SK-N-SH treated with all-trans-retinoic acid at 6 μM for 48 hours (cell line): ENCODE results near the gene C2CD4C.

Experiments
- ARNTL ChIP-seq: fragments of 450-650 bp; formaldehyde crosslinking; IDR thresholded peaks from 2 replicates; pipeline ENCODE4 v1.5.0; 2020; ENCODE audit warnings: low read depth, mild to moderate bottlenecking, moderate library complexity, borderline replicate concordance
- CREB5 ChIP-seq: fragments of 250-450 bp; sonication (Bioruptor Pico); IDR thresholded peaks from 2 replicates; pipeline ENCODE4 v1.5.1; 2020; ENCODE audit warnings: low read depth, mild to moderate bottlenecking, moderate library complexity
- ESRRG ChIP-seq: fragments of 250-450 bp; sonication (Bioruptor Pico); IDR thresholded peaks from 2 replicates; pipeline ENCODE4 v1.6.1; 2021; ENCODE audit warnings: mild to moderate bottlenecking
- OSR1 ChIP-seq: fragments of 250-450 bp; sonication (Bioruptor Pico); IDR thresholded peaks from 2 replicates; pipeline ENCODE4 v1.8.0; 2022; ENCODE audit warnings: moderate library complexity, mild to moderate bottlenecking, inconsistent platforms
- POU6F1 ChIP-seq: fragments of 250-450 bp; sonication (Bioruptor Pico); IDR thresholded peaks from 2 replicates; pipeline ENCODE4 v1.8.0; 2021; ENCODE audit warnings: low read depth, mild to moderate bottlenecking, moderate library complexity, borderline replicate concordance
- RARB ChIP-seq: fragments of 250-450 bp; sonication (Bioruptor Pico); IDR thresholded peaks from 2 replicates; pipeline ENCODE4 v1.8.0; 2021; ENCODE audit warnings: mild to moderate bottlenecking, moderate library complexity
- TSHZ2 ChIP-seq: fragments of 250-450 bp; sonication (Bioruptor Pico); IDR thresholded peaks from 2 replicates; pipeline ENCODE4 v1.5.0; 2020; ENCODE audit warnings: mild to moderate bottlenecking, moderate library complexity
- ZC3H10 ChIP-seq: fragments of 250-450 bp; sonication (Bioruptor Pico); IDR thresholded peaks from 2 replicates; pipeline ENCODE4 v1.5.1; 2021; ENCODE audit warnings: mild to moderate bottlenecking, moderate library complexity
- ZFP3 ChIP-seq: fragments of 250-450 bp; sonication (Bioruptor Pico); IDR thresholded peaks from 2 replicates; pipeline ENCODE4 v1.5.0; 2020; ENCODE audit warnings: mild to moderate bottlenecking, moderate library complexity

GRCh38 chr19:400976-401865, 7.7 kb downstream of the C2CD4C start:
- TF ChIP-seq ZC3H10 (CRISPR knock-in tag): no peak
- no peak for TF ChIP-seq POU6F1 (CRISPR knock-in tag)
- TF ChIP-seq ZFP3 (CRISPR knock-in tag): no peak
- TF ChIP-seq RARB (CRISPR knock-in tag): no peak
- TF ChIP-seq OSR1 (CRISPR knock-in tag): no peak
- TF ChIP-seq CREB5 (CRISPR knock-in tag): no peak
- TF ChIP-seq ESRRG (CRISPR knock-in tag): no peak
- TF ChIP-seq TSHZ2: no peak
- TF ChIP-seq ARNTL (CRISPR knock-in tag): no peak
